GM13977 (cell line): ENCODE results near the gene WDFY3.

ENCODE experiments used
- DNase-seq: peaks from one replicate; pipeline ENCODE4 v3.0.0; 2012; ENCODE audit warnings: low spot score
- CTCF ChIP-seq: IDR thresholded peaks from 2 replicates; pipeline ENCODE4 v1.5.1; 2012; ENCODE audit warnings: mild to moderate bottlenecking, control low read depth; ENCODE audit not compliant: insufficient read depth; ENCODE audit errors: extremely low read depth, missing control alignments
- in situ Hi-C: fragments of 300-500 bp; cut with MboI; formaldehyde crosslinking; loops from one replicate; pipeline ENCODE4 v1.12.0; 2022; ENCODE audit warnings: low sequenced_read_pairs, low pct_unique_long_range_greater_than_20kb, mixed read lengths, inconsistent platforms; ENCODE audit not compliant: unreplicated experiment

Gene WDFY3

GRCh38 chr4:84803116-84803515, 163.4 kb downstream of the WDFY3 start:
- no peak for TF ChIP-seq CTCF
- no peak for DNase-seq

GRCh38 chr4:84800256-84800655, 166.2 kb downstream of the WDFY3 start:
- DNase-seq: no peak
- TF ChIP-seq CTCF: no peak
- in situ Hi-C loops: no loop called here

More at GRCh38 chr4:84803116-84803515, 163.4 kb downstream of the WDFY3 start:
- in situ Hi-C loops: no loop called here

- DNase-seq: no peak
- no peak for TF ChIP-seq CTCF
- in situ Hi-C loops: no loop called here
Observed at GRCh38 chr4:84799318-84799717, 167.2 kb downstream of the WDFY3 start.

- in situ Hi-C loops: no loop called here
Observed at GRCh38 chr4:84796394-84796793, 170.1 kb downstream of the WDFY3 start.

GRCh38 chr4:84792366-84793301, 173.9 kb downstream of the WDFY3 start:
- DNase-seq: no peak
- no peak for TF ChIP-seq CTCF
- in situ Hi-C loops: no loop called here

More at GRCh38 chr4:84796394-84796793, 170.1 kb downstream of the WDFY3 start:
- no peak for DNase-seq
- TF ChIP-seq CTCF: no peak

GRCh38 chr4:84790769-84791565, 175.5 kb downstream of the WDFY3 start:
- TF ChIP-seq CTCF: no peak
- no peak for DNase-seq
- in situ Hi-C loops: no loop called here
